GM19372 (cell line): ENCODE measurements around the gene TBC1D22A.
"Not testable (repeated sequence)": the region's sequence is repeated elsewhere in the genome, so short reads cannot be mapped to it uniquely, and the experiment has no call there.

Source experiments
- ATAC-seq: cut with Tn5 transposase; IDR thresholded peaks from one replicate; pipeline ENCODE4 v1.9.1; 2021; ENCODE audit warnings: mild to moderate bottlenecking, low read depth, moderate library complexity; ENCODE audit not compliant: unreplicated experiment

The TBC1D22A gene

GRCh38 chr22:47136671-47137070 lies 374.2 kb downstream of the TBC1D22A start:
- no peak for ATAC-seq

- no peak for ATAC-seq
These were observed 376.8 kb downstream of the TBC1D22A start for GRCh38 chr22:47139013-47139789.

GRCh38 chr22:47139790-47140119 lies 377.3 kb downstream of the TBC1D22A start:
- no peak for ATAC-seq

- not testable (repeated sequence) for ATAC-seq
These were observed 378.5 kb downstream of the TBC1D22A start for GRCh38 chr22:47140975-47141374.

GRCh38 chr22:47142427-47143046 lies 380.1 kb downstream of the TBC1D22A start:
- no peak for ATAC-seq

- no peak for ATAC-seq
These were observed 380.9 kb downstream of the TBC1D22A start for GRCh38 chr22:47143249-47143938.

- ATAC-seq: no peak
These were observed 381.8 kb downstream of the TBC1D22A start for GRCh38 chr22:47144076-47144765.

GRCh38 chr22:47144791-47145425 lies 382.5 kb downstream of the TBC1D22A start:
- ATAC-seq: no peak

- no peak for ATAC-seq
These were observed 383.4 kb downstream of the TBC1D22A start for GRCh38 chr22:47145883-47146282.

GRCh38 chr22:47146391-47146790 lies 383.9 kb downstream of the TBC1D22A start:
- ATAC-seq: no peak

- ATAC-seq: no peak
These were observed 384.5 kb downstream of the TBC1D22A start for GRCh38 chr22:47146941-47147340.

GRCh38 chr22:47147572-47147971 lies 385.1 kb downstream of the TBC1D22A start:
- no peak for ATAC-seq

GRCh38 chr22:47148510-47148909 lies 386.1 kb downstream of the TBC1D22A start:
- ATAC-seq: no peak

- no peak for ATAC-seq
These were observed 386.7 kb downstream of the TBC1D22A start for GRCh38 chr22:47148956-47149728.

GRCh38 chr22:47149976-47150375 lies 387.5 kb downstream of the TBC1D22A start:
- ATAC-seq: no peak

GRCh38 chr22:47150426-47150825 lies 388.0 kb downstream of the TBC1D22A start:
- no peak for ATAC-seq

GRCh38 chr22:47151064-47151463 lies 388.6 kb downstream of the TBC1D22A start:
- no peak for ATAC-seq

- ATAC-seq: no peak
These were observed 389.0 kb downstream of the TBC1D22A start for GRCh38 chr22:47151490-47151889.

GRCh38 chr22:47152236-47152635 lies 389.8 kb downstream of the TBC1D22A start:
- ATAC-seq: no peak

GRCh38 chr22:47152938-47153337 lies 390.5 kb downstream of the TBC1D22A start:
- no peak for ATAC-seq
